Femur (tissue), 1 donor: Measurements from ENCODE around the gene BRD2.

ENCODE experiments used
- DNase-seq: peaks from one replicate; pipeline ENCODE4 v3.0.0-alpha.2; 2017

The BRD2 gene

DNA sequence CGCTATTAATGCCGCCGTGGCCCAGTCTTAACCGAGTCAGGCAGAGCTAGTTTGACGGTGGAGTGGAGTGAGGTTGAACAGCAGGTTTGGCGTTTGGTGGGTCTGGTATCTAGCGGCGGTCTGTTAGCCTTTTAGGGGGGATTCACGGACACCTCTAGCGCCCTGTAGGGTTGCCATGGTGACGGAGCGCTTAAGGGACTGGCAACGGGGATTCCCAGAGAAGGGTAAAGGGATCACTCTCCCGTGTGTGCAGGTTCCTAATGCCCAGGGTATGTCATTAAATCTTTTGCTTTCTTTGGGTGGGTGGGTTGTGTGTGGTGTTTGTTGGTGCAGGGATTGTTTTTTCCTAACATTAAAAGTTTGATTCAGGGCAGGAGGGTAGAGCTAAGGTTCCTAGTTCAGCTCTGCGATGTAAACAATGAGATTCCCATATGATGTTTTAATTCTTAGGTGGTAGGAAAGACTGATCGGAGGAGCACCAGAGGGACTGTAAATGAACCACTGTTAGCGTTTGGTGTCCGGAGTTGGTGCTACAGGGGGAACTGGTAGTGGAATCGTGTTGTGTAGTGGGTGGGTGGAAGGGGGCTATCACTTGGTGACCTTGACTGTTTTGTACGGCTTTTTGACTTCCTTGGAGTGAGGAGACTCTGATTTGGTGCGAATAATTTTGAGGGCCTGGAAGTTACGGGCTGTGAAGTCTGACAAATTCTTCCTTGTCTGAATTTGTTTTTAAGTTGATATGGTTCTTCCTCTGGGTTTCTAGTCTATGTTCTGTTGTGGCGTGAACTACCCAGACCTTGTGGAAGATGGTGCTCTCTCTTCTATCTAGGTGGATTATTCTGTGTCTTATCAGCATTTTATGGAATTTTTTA lies 5.0 kb downstream of the BRD2 start:
- peak; percentile 52 for DNase-seq

DNA sequence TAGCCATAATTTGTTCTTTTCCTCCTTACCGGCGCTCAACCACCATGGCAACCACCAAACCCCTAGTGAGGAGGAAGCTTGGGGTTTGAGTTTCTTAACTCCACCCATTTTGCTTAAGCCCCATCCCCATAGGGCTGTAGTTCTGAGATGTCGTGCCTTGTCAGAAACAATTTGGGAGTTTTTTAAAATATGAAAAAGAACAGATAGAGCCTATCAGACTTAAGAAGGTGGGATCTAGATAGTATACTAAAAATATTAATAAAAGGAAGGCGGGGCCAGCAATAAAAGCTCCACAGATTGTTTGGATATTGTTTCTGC lies 5.6 kb downstream of the BRD2 start:
- no peak for DNase-seq

DNA sequence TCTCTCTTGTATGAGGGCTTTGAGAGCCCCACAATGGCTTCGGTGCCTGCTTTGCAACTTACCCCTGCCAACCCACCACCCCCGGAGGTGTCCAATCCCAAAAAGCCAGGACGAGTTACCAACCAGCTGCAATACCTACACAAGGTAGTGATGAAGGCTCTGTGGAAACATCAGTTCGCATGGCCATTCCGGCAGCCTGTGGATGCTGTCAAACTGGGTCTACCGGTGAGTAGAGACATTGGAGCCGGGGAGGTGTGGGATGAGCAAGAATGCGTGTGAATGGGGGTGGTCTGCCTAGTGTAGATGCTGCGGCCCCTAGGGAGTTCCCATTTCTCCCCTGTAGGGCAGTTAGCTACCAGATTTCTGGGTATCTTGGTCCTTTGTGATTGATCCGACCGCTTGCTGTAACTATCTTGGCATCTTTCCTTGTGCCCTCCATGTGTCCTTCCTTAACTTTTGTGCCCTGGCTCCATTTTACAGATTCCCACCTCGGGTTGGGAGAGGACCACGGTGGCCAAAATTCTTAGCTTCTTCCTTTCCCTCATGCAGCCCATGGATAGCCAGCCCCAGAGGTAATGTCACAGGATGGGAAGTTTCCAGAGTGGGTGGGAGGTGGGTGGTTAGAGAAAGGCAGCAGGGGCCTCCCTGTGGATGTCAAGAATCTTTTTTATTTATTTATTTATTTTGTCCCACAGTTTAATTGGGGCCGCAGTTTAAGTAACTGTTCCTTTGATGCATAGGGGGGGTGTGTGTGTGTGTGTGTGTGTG lies 6.3 kb downstream of the BRD2 start:
- DNase-seq, result no peak

DNA sequence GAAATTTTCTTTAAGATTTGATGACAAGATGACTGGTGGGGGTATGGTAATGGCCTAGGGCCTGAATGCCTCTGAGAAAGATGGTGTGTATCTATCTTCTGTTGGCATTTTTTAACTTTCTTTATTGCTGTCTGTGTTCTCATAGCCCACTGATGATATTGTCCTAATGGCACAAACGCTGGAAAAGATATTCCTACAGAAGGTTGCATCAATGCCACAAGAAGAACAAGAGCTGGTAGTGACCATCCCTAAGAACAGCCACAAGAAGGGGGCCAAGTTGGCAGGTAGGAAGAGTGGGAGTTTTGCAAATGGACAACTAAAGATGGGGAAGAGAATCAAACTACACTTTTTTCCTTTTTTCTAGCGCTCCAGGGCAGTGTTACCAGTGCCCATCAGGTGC lies 7.5 kb downstream of the BRD2 start:
- no peak for DNase-seq

- DNase-seq, result no peak
Observed at GRCh38 chr6:32976334-32977069, 8.1 kb downstream of the BRD2 start.

- DNase-seq, result no peak
Observed at GRCh38 chr6:32977272-32977952, 9.0 kb downstream of the BRD2 start.

DNA sequence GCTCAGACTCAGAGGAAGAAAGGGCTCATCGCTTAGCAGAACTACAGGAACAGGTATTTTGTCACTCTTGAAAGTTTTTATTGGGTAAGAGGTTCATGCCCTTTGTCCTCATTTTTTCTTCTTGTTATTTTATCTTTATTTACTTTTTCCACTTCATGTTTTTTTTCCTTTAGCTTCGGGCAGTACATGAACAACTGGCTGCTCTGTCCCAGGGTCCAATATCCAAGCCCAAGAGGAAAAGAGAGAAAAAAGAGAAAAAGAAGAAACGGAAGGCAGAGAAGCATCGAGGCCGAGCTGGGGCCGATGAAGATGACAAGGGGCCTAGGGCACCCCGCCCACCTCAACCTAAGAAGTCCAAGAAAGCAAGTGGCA lies 9.5 kb downstream of the BRD2 start:
- no peak for DNase-seq

- no peak for DNase-seq
Observed at GRCh38 chr6:32979720-32980487, 11.5 kb downstream of the BRD2 start.

DNA sequence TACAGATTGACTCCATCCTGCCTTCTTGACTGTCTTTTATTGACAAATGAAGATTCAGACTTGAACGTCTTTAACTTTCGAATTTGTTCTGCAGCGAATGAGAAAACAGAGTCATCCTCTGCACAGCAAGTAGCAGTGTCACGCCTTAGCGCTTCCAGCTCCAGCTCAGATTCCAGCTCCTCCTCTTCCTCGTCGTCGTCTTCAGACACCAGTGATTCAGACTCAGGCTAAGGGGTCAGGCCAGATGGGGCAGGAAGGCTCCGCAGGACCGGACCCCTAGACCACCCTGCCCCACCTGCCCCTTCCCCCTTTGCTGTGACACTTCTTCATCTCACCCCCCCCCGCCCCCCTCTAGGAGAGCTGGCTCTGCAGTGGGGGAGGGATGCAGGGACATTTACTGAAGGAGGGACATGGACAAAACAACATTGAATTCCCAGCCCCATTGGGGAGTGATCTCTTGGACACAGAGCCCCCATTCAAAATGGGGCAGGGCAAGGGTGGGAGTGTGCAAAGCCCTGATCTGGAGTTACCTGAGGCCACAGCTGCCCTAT lies 12.2 kb downstream of the BRD2 start:
- DNase-seq, result no peak

DNA sequence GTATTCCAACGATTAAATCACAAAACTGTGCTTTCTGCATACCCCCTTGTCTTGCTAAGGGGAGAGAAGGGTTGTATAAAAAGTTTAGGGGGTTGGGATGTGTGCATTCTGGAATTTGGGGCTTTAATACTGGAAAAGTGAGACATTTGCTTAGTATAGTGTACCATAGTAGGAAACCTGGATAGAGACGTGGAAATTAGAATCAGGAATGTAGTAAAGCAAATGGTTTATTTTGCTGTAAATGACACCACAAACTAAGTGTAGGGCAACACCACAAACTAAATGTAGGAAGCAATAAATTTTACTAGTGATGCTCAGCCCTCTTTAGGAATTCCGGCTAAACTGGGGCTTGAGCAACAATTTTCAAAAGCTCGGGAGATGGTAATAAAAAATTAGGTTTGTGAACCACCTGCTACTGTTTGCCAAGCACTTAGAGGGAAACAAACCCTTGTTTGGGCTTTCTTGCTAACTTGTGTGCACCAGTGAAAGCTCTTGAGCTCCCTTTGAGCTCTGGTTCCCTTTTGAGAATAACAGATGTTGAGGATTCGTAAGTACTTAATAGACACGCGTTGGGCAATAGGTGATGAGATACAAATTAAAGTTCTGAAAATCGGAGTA lies 13.8 kb downstream of the BRD2 start:
- DNase-seq, result no peak

DNA sequence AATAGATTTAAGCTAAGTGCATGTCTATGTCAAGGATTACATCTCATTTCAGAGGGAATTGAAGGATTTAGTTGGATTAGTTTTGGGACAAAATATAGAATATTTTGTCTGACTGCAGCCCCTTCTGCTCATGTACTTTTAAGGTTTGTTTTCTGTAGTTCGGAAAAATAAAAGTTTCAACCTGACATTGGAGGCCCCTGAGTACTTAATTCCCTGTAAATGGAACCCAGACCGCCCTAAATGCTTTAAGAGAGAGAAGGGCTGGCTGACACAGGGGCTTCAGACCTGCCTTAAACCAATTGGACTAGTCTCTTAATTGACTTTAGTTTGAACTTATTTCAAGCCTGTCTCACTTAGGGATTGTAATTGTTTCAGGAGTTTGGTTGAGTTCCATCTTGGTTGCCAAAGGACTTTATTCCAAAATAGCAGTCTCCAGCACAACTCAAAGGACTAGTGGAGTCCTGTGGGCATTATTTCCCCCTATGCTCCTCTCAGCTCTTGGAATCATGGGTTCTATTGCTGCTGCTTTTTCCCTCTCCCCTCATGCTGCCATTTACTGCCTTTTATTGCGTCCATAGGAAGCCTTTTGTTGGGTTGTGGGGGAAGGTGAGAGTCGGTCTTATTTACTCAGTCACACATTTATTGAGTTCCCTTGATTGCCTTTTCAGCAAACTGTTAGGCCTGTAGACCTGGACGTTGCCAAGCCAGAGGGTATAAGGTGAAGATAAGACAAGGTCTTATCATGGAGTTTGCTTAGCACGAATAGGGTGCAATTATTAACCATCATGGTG lies 14.5 kb downstream of the BRD2 start:
- no peak for DNase-seq

- DNase-seq, result no peak
Observed at GRCh38 chr6:32983493-32983848, 15.1 kb downstream of the BRD2 start.

DNA sequence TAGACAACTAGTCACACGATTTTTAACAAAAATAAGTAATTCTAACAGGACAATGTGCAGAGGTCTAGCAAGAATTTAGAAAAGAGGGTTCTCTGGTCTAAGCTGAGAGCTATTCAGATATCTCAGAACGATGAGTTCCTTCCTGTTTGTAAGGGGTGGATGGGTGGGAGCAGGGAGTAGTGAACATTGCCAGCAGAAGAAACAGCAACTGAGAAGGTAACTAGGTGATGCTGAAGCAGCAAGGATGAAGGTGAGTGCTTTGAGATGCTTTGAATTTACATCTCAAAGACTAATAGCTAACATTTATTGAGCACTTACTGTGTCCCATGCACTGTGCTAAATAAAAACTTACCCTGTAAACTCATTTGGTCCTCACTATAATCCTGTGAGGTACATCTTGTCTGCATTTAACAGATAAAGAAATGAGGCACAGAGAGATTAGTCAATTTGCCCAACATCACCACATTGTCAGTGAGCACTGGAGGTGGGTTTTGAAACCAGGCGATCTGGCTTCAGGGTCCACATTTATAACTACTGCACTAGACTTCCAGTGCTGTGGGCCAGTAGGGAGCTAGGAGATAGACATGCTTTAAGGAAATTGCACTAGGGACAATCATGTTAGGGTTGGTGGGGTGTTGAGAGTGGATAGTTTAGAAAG lies 15.7 kb downstream of the BRD2 start:
- no peak for DNase-seq

DNA sequence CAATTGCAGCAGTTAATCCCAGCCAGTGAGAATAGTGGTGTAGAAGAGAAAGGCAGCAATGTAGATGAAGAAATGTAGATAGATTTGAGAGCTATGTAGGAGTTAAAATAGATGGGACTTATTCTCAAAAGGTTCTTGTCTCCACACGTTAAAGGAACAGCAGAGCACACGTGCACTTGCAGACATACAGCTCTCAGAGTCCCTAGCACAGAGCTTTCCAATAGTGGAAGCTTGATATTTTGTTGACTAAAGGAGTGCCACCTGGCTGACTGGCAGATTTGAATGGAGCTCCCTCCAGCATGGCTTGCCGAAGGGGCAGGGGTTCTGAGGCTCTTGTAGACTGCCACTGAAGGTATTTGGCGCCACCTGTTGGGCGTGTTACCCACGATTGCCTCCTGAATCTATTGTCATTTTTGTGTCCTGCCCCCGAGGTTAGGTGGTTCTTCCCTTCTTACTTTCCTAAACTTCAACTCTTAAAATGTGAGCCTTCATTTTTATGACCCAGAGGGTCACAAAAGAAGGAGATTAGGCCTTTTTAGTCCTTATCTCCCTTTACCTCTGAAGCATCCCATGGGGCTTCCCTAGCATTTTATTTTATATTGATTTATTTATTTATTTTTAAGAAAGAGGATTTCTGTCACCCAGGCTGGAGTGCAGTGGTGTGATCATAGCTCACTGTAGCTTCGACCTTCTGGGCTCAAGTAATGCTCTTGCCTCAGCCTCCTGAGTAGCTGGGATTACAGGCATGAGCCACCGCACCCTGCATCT lies 16.4 kb downstream of the BRD2 start:
- DNase-seq, result peak; percentile 91

GRCh38 chr6:32989368-32989767 lies 21.0 kb downstream of the BRD2 start:
- DNase-seq, result no peak

- DNase-seq, result no peak
Observed at GRCh38 chr6:32991972-32992371, 23.6 kb downstream of the BRD2 start.

- DNase-seq, result no peak
Observed at GRCh38 chr6:32993363-32993973, 25.1 kb downstream of the BRD2 start.

DNA sequence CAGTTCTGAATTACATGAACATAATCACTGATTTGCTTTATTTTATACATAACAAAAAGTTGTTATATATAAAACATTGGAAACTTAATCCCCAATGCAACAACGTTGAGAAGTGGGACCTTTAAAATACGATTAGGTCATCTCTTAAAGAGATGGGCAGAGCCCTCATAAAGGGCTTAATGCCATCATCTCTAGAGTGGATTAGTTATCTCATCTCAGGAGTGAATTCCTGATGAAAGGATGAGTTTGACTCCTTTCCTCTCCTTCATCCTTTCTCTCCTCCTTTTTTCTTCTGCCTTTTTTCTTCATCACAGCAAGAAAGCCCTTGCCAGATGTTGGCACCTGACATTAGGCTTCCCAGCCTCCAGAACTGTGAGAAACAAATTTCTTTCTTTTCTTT lies 27.1 kb downstream of the BRD2 start:
- DNase-seq, result no peak

GRCh38 chr6:33000055-33000454 lies 31.7 kb downstream of the BRD2 start:
- DNase-seq, result no peak
